DLD1 (cell line): Measurements from ENCODE around the gene CNGA1.
"Not testable (repeated sequence)": the region's sequence is repeated elsewhere in the genome, so short reads cannot be mapped to it uniquely, and the experiment has no call there.

Experiments used
- in situ Hi-C: cut with HindIII; loops from 2 replicates; pipeline ENCODE4 v1.10.0; 2017; ENCODE audit warnings: low sequenced_read_pairs

The CNGA1 gene

GRCh38 chr4:48031802-48032525 is 15.5 kb upstream of the CNGA1 start:
- in situ Hi-C loops, result loop anchor here (10.0 kb wide), 1 partner anchor 63 kb away; no protein-coding TSS in a partner anchor

GRCh38 chr4:48030470-48030869 is 14.0 kb upstream of the CNGA1 start:
- in situ Hi-C loops, result loop anchor here (10.0 kb wide), 1 partner anchor 64 kb away; no protein-coding TSS in a partner anchor

GRCh38 chr4:48028696-48029095 is 12.2 kb upstream of the CNGA1 start:
- in situ Hi-C loops, result no loop called here

GRCh38 chr4:48027653-48028052 is 11.2 kb upstream of the CNGA1 start:
- in situ Hi-C loops, result no loop called here

- in situ Hi-C loops, result no loop called here
Measured at GRCh38 chr4:48025005-48025404, 8.5 kb upstream of the CNGA1 start.

GRCh38 chr4:48024522-48024921 is 8.0 kb upstream of the CNGA1 start:
- in situ Hi-C loops, result no loop called here

GRCh38 chr4:48022192-48022799 is 5.8 kb upstream of the CNGA1 start:
- in situ Hi-C loops, result no loop called here

- in situ Hi-C loops, result no loop called here
Measured at GRCh38 chr4:48021100-48021499, 4.6 kb upstream of the CNGA1 start.

- in situ Hi-C loops, result no loop called here
Measured at GRCh38 chr4:48018112-48018511, 1.6 kb upstream of the CNGA1 start.

- in situ Hi-C loops, result no loop called here
Measured at GRCh38 chr4:48017108-48017571, 659 bp upstream of the CNGA1 start.

- in situ Hi-C loops, result no loop called here
Measured at GRCh38 chr4:48015678-48016077, 803 bp downstream of the CNGA1 start.

- in situ Hi-C loops, result no loop called here
Measured at GRCh38 chr4:48015216-48015615, 1.3 kb downstream of the CNGA1 start.

GRCh38 chr4:48012824-48013223 is 3.7 kb downstream of the CNGA1 start:
- in situ Hi-C loops, result no loop called here

GRCh38 chr4:48011722-48012121 is 4.8 kb downstream of the CNGA1 start:
- in situ Hi-C loops, result no loop called here

- in situ Hi-C loops, result not testable (repeated sequence)
Measured at GRCh38 chr4:48010906-48011305, 5.6 kb downstream of the CNGA1 start.

GRCh38 chr4:48008021-48008596 is 8.4 kb downstream of the CNGA1 start:
- in situ Hi-C loops, result no loop called here

GRCh38 chr4:48005781-48006180 is 10.7 kb downstream of the CNGA1 start:
- in situ Hi-C loops, result no loop called here

- in situ Hi-C loops, result not testable (repeated sequence)
Measured at GRCh38 chr4:48003568-48003967, 12.9 kb downstream of the CNGA1 start.

- in situ Hi-C loops, result no loop called here
Measured at GRCh38 chr4:48002267-48002666, 14.2 kb downstream of the CNGA1 start.

GRCh38 chr4:47996021-47996420 is 20.5 kb downstream of the CNGA1 start:
- in situ Hi-C loops, result no loop called here

GRCh38 chr4:47992475-47992874 is 24.0 kb downstream of the CNGA1 start:
- in situ Hi-C loops, result not testable (repeated sequence)

- in situ Hi-C loops, result no loop called here
Measured at GRCh38 chr4:47990145-47990544, 26.3 kb downstream of the CNGA1 start.
